Measurements from ENCODE around the gene THAP7.

DNA sequence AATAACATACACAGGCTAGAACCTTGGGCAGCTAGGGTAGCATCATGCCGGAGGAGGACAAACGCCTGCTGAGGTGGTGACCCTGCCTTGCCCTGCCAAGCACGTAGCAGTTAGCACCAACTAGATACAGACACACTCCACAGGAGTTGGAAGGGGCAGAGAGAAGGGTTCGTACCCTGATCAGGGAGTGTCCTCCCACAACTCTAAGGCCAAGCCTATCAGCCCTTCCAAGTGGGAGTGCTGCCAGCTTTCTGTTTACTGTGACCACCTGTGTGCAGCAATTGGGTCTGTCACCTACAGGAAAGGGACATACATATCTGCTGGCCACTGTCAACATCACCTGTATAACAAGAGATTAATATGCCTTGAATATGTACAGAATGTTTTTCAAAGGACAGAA is 1.9 kb upstream of the THAP7 start:
- TF ChIP-seq, protein P1, sequence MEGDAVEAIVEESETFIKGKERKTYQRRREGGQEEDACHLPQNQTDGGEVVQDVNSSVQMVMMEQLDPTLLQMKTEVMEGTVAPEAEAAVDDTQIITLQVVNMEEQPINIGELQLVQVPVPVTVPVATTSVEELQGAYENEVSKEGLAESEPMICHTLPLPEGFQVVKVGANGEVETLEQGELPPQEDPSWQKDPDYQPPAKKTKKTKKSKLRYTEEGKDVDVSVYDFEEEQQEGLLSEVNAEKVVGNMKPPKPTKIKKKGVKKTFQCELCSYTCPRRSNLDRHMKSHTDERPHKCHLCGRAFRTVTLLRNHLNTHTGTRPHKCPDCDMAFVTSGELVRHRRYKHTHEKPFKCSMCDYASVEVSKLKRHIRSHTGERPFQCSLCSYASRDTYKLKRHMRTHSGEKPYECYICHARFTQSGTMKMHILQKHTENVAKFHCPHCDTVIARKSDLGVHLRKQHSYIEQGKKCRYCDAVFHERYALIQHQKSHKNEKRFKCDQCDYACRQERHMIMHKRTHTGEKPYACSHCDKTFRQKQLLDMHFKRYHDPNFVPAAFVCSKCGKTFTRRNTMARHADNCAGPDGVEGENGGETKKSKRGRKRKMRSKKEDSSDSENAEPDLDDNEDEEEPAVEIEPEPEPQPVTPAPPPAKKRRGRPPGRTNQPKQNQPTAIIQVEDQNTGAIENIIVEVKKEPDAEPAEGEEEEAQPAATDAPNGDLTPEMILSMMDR (IDR thresholded peaks at IDR 0.05): no peak
- no peak for TF ChIP-seq POLR2AphosphoS5 (IDR thresholded peaks at IDR 0.05)

Data from suprapubic skin (tissue), 3 donors.